Spleen (tissue), 11 donors: ENCODE results near the gene CLCN3. TPM values are rescaled to one million over a fixed set of nuclear protein-coding genes. Genes with fewer than 3 reads are reported as not detected.

ENCODE experiments used
- DNase-seq: peaks from one replicate; pipeline ENCODE4 v3.0.0-alpha.2; 2020
- H3K27ac ChIP-seq, 8 donors: fragments of 200-600 bp; sonication (generic) in 7 of 8; 1 replicate in 4 of 8; 2 replicates in 4 of 8; pipeline versions ENCODE4 v1.5.0 to v1.8.0; 2016 to 2021; ENCODE audit warnings: inconsistent platforms in 4 of 8, mild to moderate bottlenecking in 4 of 8, moderate library complexity in 1 of 8
- H3K27me3 ChIP-seq, 7 donors: fragments of 200-600 bp; sonication (generic) in 6 of 7; replicated peaks in 1 of 7; 1 replicate in 4 of 7; 2 replicates in 3 of 7; pipeline versions ENCODE4 v1.5.0 to v1.8.0; 2016 to 2021; ENCODE audit warnings: inconsistent platforms in 3 of 7, mild to moderate bottlenecking in 1 of 7
- H3K36me3 ChIP-seq, 6 donors: fragments of 200-600 bp; sonication (generic) in 5 of 6; 1 replicate in 4 of 6; 2 replicates in 2 of 6; pipeline versions ENCODE4 v1.5.0 to v1.8.0; 2016 to 2021; ENCODE audit warnings: inconsistent platforms in 2 of 6
- H3K4me1 ChIP-seq, 6 donors: fragments of 200-600 bp; sonication (generic) in 5 of 6; 1 replicate in 3 of 6; 2 replicates in 3 of 6; pipeline versions ENCODE4 v1.5.0 to v1.8.0; 2016 to 2021; ENCODE audit warnings: inconsistent platforms in 3 of 6
- H3K4me3 ChIP-seq, 8 donors: fragments of 200-600 bp; sonication (generic) in 7 of 8; 1 replicate in 4 of 8; 2 replicates in 4 of 8; pipeline versions ENCODE4 v1.5.0 to v1.8.0; 2016 to 2021; ENCODE audit warnings: inconsistent platforms in 4 of 8, mild to moderate bottlenecking in 4 of 8, moderate library complexity in 2 of 8
- H3K9me3 ChIP-seq, 8 donors: fragments of 200-600 bp; sonication (generic) in 7 of 8; 1 replicate in 4 of 8; 2 replicates in 4 of 8; pipeline versions ENCODE4 v1.5.0 to v1.8.0; 2016 to 2021; ENCODE audit warnings: inconsistent platforms in 4 of 8
- POLR2A ChIP-seq, 3 donors: fragments of 450-650 bp; IDR thresholded peaks; one replicate each; pipeline ENCODE4 v1.5.1; 2017; ENCODE audit warnings: antibody characterized with exemption in 3 of 3, mild to moderate bottlenecking in 1 of 3
- POLR2AphosphoS5 ChIP-seq, 3 donors: sonication (generic); formaldehyde crosslinking; IDR thresholded peaks; one replicate each; pipeline ENCODE4 v1.5.1; 2017; ENCODE audit warnings: antibody characterized with exemption in 3 of 3
- WGBS, 5 donors: extraction: QIAGEN DNeasy Blood & Tissue Kit in 3 of 5; methylation state at CpG; one replicate each; pipeline versions ENCODE4 v1.1.5 to v1.1.7; 2013 to 2018; 5-methylcytosine and 5-hydroxymethylcytosine counted together
- intact Hi-C: fragments of 100-400 bp; cut with DNase I; formaldehyde crosslinking; loops from one replicate; pipeline ENCODE4 v1.15.0; 2023; ENCODE audit warnings: low total_unique reads
- polyA plus RNA-seq, 3 donors: library from polyadenylated mRNA; stranded (reverse); fragments of 200-250 nt; gene quantifications; one replicate each; pipeline ENCODE4 v1.2.1, GENCODE V29; 2013
- total RNA-seq, 7 donors: library from RNA; depleted of rRNA in 3 of 7; stranded (reverse); fragments of >200 nt in 3 of 7; fragmentation: NEBNext Ultra II Directional in 4 of 7; extraction: Animal tissue kit (Norgen Biotek cat#: 25700) in 4 of 7; gene quantifications; one replicate each; pipeline versions ENCODE4 v1.1.0 to v1.2.1, GENCODE V29; 2016 to 2021
- TF ChIP-seq, protein P1 (sequence below), 11 experiments: fragments of 200-600 bp in 7 of 11; fragments of 450-650 bp in 4 of 11; sonication (generic) in 4 of 11; IDR thresholded peaks in 8 of 11; conservative IDR thresholded peaks in 3 of 11; 1 replicate in 7 of 11; 2 replicates in 4 of 11; pipeline versions ENCODE4 v1.4.0 to v1.8.0; 2016 to 2021; ENCODE audit warnings: antibody characterized with exemption in 11 of 11, inconsistent platforms in 4 of 11, mild to moderate bottlenecking in 1 of 11
- donor health status: healthy with polysubstance abuse.
- donor health status: DM: no; HTN: no; CAD: no; lungs with moderate emphysema.
- donor health status: DM: no; HTN: no; CAD: no.
- donor health status: Bipolar disorder and iron deficiency.
- donor health status: healthy.
- donor health status: DM: no; HTN: no; CAD: no.
- donor health status: DM: yes; HTN: yes; CAD: no.

Gene CLCN3
- total and polyA plus RNA-seq, 10 donors = 4.0 to 43.3 (median 30.4) TPM

DNA sequence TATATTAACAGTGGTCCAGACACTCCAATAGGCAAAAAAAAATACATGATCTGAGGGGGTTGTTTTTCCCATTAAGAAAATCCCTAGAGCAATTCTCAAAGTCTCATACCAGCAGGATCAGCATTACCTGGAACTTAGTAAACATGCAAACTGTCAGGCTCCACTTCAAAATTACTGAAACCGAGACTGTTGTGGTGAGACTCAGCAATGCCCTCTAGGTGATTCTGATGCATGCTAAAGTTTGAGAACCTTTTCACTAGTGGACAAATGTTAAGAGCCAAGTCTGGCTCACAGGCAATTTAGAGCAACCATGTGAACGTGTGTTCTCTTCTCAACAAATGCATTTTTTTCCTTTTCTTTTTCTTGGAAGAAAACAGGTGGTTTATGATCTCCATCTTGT, 38.2 kb upstream of the CLCN3 start:
- Histone ChIP-seq H3K9me3 (no peaks in the 10 kb centered on the region), H3K4me3 (no peak overlapping the region), H3K27ac (no peak overlapping the region), H3K4me1 (no peaks in the 10 kb centered on the region), H3K36me3 (peaks cover 0 to 72% (median 15%) of the 10 kb centered on the region in 6 donors), H3K27me3 (no peaks in the 10 kb centered on the region)
- no peak for DNase-seq
- WGBS, 5 donors = 84 to 93% (median 90%) methylated on average over 2 of the region's 2 CpGs
- TF ChIP-seq POLR2A (IDR thresholded peaks at IDR 0.05) (no peak), POLR2AphosphoS5 (IDR thresholded peaks at IDR 0.05) (no peak)
- TF ChIP-seq, protein P1, sequence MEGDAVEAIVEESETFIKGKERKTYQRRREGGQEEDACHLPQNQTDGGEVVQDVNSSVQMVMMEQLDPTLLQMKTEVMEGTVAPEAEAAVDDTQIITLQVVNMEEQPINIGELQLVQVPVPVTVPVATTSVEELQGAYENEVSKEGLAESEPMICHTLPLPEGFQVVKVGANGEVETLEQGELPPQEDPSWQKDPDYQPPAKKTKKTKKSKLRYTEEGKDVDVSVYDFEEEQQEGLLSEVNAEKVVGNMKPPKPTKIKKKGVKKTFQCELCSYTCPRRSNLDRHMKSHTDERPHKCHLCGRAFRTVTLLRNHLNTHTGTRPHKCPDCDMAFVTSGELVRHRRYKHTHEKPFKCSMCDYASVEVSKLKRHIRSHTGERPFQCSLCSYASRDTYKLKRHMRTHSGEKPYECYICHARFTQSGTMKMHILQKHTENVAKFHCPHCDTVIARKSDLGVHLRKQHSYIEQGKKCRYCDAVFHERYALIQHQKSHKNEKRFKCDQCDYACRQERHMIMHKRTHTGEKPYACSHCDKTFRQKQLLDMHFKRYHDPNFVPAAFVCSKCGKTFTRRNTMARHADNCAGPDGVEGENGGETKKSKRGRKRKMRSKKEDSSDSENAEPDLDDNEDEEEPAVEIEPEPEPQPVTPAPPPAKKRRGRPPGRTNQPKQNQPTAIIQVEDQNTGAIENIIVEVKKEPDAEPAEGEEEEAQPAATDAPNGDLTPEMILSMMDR (IDR thresholded peaks at IDR 0.05 in 8 of 11, conservative IDR thresholded peaks at IDR 0.05 in 3 of 11) = no peak
- intact Hi-C loops = no loop called here

DNA sequence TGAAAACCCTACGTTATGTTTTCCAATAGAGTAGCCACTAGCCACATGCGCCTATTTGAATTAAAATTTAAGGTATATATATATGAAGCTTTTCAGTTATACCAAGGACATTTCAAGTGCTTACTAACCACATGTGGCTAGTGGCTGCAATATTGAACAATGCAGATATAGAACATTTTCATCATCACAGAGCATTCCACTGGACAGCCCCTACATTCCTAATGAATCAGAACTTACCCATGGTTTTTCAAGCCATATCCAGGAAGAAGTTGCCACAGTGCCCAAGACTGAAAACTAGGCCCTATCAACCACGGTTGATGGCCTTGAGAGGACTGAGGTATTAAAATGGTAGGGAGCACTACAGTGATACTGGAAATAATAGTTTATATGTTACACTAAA, 37.7 kb upstream of the CLCN3 start:
- DNase-seq = no peak
- WGBS, 5 donors = 93 to 99% (median 96%) methylated on average over 3 of the region's 3 CpGs
- H3K27ac ChIP-seq = no peak overlapping the region
- intact Hi-C loops = no loop called here
- no peaks in the 10 kb centered on the region for H3K27me3 ChIP-seq
- H3K4me3 ChIP-seq = no peak overlapping the region
- H3K9me3 ChIP-seq = no peaks in the 10 kb centered on the region
- peaks cover 0 to 72% (median 15%) of the 10 kb centered on the region in 6 donors for H3K36me3 ChIP-seq
- H3K4me1 ChIP-seq = no peaks in the 10 kb centered on the region
- TF ChIP-seq POLR2AphosphoS5 (IDR thresholded peaks at IDR 0.05) (no peak), POLR2A (IDR thresholded peaks at IDR 0.05) (no peak)
- TF ChIP-seq, protein P1 (IDR thresholded peaks at IDR 0.05 in 8 of 11, conservative IDR thresholded peaks at IDR 0.05 in 3 of 11) = no peak

DNA sequence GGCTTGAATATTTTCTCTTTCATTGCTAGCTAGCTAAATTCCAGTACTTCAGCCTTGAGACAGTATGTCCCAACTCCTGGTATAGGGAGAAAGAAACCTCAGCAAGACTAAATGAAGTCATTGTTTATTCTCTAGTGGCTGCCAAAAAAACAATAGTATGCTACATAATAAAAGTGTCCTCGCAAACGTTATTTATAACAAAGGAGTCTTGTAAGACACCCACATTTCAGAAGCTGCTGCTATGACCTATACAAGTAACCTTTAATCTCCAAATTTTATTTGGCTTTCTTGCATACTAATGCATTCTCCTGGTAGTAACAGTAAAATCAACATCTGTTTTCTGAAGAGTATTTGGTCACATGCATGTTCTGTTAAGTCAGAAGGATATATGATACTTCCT, 36.8 kb upstream of the CLCN3 start:
- intact Hi-C loops = no loop called here
- Histone ChIP-seq H3K9me3 (no peaks in the 10 kb centered on the region), H3K4me1 (no peaks in the 10 kb centered on the region), H3K4me3 (no peak overlapping the region), H3K27ac (no peak overlapping the region), H3K36me3 (peaks cover 0 to 80% (median 19%) of the 10 kb centered on the region in 6 donors), H3K27me3 (no peaks in the 10 kb centered on the region)
- 57 to 87% (median 68%) methylated on average over 2 of the region's 2 CpGs for WGBS, 5 donors
- no peak for DNase-seq
- TF ChIP-seq POLR2AphosphoS5 (IDR thresholded peaks at IDR 0.05) (no peak), POLR2A (IDR thresholded peaks at IDR 0.05) (no peak)
- TF ChIP-seq, protein P1 (IDR thresholded peaks at IDR 0.05 in 8 of 11, conservative IDR thresholded peaks at IDR 0.05 in 3 of 11) = no peak

DNA sequence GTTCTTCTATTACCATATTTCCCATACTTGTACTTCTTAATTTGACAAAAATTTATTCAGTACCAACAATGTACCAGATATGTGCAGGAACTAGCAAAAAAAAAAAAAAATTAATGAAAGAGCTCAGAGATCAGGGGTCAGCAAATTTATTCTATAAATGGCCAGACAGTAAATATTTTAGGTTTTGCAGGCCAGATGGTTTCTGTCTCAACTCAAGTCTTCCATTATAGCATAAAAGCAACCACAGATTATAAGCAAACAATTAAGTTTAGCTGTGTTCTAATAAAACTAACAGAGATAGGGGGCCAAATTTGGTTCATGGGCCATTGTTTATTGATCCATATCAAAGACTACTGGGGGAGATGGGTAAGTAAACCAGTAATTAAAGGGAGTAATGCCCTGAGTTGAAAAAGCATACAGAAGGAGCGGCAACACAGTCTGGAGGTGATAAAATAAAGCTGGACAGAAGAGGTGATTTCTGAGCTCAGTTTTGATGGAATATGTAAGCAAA, 27.3 kb upstream of the CLCN3 start:
- Histone ChIP-seq H3K4me1 (no peaks in the 10 kb centered on the region), H3K27me3 (no peaks in the 10 kb centered on the region), H3K4me3 (no peak overlapping the region), H3K9me3 (no peaks in the 10 kb centered on the region), H3K36me3 (peaks cover 0 to 63% (median 12%) of the 10 kb centered on the region in 6 donors), H3K27ac (peak overlapping the region in 1 of 8 donors; percentile 8)
- WGBS, 5 donors = 95 to 100% (median 97%) methylated on average over 1 of the region's 1 CpG
- TF ChIP-seq, protein P1 (IDR thresholded peaks at IDR 0.05 in 8 of 11, conservative IDR thresholded peaks at IDR 0.05 in 3 of 11) = no peak
- TF ChIP-seq POLR2A (IDR thresholded peaks at IDR 0.05) = no peak
- TF ChIP-seq POLR2AphosphoS5 (IDR thresholded peaks at IDR 0.05) = no peak
- no peak for DNase-seq
- intact Hi-C loops = no loop called here
